Epithelial cell of prostate (primary cell): ENCODE data around the gene PCDHB11.
"Not testable (repeated sequence)": the region's sequence is repeated elsewhere in the genome, so short reads cannot be mapped to it uniquely, and the experiment has no call there.

Source experiments
- DNase-seq: peaks from one replicate; pipeline ENCODE4 v3.0.0-alpha.2; 2011; ENCODE audit warnings: low read depth, low spot score
- H3K27ac ChIP-seq: fragments of 450-650 bp; 2 replicates; pipeline ENCODE4 v1.5.1; 2017; ENCODE audit warnings: mild to moderate bottlenecking

Gene PCDHB11

DNA sequence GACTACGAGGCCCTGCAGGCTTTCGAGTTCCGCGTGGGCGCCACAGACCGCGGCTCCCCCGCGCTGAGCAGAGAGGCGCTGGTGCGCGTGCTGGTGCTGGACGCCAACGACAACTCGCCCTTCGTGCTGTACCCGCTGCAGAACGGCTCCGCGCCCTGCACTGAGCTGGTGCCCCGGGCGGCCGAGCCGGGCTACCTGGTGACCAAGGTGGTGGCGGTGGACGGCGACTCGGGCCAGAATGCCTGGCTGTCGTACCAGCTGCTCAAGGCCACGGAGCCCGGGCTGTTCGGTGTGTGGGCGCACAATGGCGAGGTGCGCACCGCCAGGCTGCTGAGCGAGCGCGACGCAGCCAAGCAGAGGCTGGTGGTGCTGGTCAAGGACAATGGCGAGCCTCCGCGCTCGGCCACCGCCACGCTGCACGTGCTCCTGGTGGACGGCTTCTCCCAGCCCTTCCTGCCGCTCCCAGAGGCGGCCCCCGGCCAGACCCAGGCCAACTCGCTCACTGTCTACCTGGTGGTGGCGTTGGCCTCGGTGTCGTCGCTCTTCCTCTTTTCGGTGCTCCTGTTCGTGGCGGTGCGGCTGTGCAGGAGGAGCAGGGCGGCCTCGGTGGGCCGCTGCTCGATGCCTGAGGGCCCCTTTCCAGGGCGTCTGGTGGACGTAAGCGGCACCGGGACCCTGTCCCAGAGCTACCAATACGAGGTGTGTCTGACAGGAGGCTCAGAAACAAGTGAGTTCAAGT is 15.1 kb upstream of the PCDHB11 start:
- DNase-seq, H3K27ac ChIP-seq: not testable (repeated sequence)

DNA sequence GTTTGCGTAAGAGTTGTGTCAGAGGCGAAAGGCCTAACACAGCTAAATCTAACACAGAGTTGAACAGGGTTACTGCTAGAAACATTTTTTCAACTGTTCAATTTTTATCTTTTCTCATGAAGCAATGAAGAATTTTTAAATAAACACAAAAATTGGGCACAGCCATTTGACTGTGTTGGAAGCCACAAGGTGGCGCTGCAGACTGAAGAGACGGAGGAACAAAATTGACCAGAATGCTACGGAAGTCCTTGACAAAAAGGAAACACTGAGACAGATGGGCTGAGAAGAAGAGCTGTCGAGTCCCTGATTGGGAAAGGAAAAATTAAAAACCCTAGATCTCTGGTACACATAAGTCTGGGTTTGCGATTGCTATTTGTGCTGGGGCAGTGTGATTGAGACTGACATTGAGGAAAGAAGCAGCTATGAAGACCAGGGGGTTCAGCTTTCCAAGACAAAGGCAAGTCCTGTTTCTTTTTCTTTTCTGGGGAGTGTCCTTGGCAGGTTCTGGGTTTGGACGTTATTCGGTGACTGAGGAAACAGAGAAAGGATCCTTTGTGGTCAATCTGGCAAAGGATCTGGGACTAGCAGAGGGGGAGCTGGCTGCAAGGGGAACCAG is 12.4 kb upstream of the PCDHB11 start, which contains the start of gene PCDHB9:
Gene PCDHB9, plus strand, starts transcription at position 265 of the 616 bp plus-strand sequence. Its CDS starts 158 bp downstream, at position 423.
- DNase-seq = no peak
- no peak within 1 kb of the TSS for H3K27ac ChIP-seq

DNA sequence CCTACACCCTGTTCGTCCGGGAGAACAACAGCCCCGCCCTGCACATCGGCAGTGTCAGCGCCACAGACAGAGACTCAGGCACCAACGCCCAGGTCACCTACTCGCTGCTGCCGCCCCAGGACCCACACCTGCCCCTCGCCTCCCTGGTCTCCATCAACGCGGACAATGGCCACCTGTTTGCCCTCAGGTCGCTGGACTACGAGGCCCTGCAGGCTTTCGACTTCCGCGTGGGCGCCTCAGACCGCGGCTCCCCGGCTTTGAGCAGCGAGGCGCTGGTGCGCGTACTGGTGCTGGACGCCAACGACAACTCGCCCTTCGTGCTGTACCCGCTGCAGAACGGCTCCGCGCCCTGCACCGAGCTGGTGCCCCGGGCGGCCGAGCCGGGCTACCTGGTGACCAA is 10.7 kb upstream of the PCDHB11 start:
- not testable (repeated sequence) for DNase-seq

DNA sequence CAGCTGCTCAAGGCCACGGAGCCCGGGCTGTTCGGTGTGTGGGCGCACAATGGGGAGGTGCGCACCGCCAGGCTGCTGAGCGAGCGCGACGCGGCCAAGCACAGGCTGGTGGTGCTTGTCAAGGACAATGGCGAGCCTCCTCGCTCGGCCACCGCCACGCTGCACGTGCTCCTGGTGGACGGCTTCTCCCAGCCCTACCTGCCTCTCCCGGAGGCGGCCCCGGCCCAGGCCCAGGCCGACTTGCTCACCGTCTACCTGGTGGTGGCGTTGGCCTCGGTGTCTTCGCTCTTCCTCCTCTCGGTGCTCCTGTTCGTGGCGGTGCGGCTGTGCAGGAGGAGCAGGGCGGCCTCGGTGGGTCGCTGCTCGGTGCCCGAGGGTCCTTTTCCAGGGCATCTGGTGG is 10.3 kb upstream of the PCDHB11 start:
- not testable (repeated sequence) for DNase-seq

More for the DNA sequence above, 10.7 kb upstream of the PCDHB11 start:
- not testable (repeated sequence) for H3K27ac ChIP-seq

DNA sequence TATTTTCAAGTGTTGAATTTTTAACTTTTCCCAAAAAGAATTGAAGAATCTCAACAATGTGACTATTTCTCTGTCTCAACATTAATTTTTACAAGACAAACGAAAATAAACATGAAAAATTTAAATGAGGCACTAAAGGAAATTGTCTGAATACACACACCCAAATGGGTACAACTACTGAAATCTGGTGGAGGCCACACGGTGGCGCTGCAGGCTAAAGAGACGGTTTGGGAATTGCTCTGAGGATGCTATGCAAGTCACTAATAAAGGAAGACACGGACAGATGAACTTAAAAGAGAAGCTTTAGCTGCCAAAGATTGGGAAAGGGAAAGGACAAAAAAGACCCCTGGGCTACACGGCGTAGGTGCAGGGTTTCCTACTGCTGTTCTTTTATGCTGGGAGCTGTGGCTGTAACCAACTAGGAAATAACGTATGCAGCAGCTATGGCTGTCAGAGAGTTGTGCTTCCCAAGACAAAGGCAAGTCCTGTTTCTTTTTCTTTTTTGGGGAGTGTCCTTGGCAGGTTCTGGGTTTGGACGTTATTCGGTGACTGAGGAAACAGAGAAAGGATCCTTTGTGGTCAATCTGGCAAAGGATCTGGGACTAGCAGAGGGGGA is 7.2 kb upstream of the PCDHB11 start, which contains the start of gene PCDHB10:
Gene PCDHB10, plus strand, starts transcription at position 244 of the 616 bp plus-strand sequence. Its CDS starts 200 bp downstream, at position 444.
- no peak within 1 kb of the TSS for H3K27ac ChIP-seq
- DNase-seq = no peak

More for the DNA sequence above, 10.3 kb upstream of the PCDHB11 start:
- not testable (repeated sequence) for H3K27ac ChIP-seq

DNA sequence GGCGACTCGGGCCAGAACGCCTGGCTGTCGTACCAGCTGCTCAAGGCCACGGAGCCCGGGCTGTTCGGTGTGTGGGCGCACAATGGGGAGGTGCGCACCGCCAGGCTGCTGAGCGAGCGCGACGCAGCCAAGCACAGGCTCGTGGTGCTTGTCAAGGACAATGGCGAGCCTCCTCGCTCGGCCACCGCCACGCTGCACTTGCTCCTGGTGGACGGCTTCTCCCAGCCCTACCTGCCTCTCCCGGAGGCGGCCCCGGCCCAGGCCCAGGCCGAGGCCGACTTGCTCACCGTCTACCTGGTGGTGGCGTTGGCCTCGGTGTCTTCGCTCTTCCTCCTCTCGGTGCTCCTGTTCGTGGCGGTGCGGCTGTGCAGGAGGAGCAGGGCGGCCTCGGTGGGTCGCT is 5.1 kb upstream of the PCDHB11 start:
- not testable (repeated sequence) for DNase-seq, H3K27ac ChIP-seq

DNA sequence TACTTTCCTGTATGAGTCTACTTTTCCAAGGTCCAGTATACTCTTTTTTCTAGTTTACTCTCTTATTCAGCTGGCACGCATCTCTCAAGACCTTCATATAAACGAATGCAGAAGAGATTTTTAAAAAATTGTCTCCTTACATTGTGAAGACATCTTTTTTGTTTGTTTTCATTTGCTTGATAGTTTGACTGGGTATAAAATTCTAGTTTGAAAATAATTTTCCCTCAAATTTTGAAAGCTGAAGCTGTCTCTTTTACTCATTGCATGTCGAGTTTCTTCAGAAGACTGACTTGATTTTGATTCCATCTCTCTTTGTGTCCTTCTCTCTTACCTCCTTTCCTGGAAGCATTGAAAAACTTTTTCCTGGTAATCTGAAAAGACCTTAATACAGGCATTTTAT is 3.1 kb upstream of the PCDHB11 start:
- no peak for DNase-seq
- H3K27ac ChIP-seq = no peak overlapping the region

DNA sequence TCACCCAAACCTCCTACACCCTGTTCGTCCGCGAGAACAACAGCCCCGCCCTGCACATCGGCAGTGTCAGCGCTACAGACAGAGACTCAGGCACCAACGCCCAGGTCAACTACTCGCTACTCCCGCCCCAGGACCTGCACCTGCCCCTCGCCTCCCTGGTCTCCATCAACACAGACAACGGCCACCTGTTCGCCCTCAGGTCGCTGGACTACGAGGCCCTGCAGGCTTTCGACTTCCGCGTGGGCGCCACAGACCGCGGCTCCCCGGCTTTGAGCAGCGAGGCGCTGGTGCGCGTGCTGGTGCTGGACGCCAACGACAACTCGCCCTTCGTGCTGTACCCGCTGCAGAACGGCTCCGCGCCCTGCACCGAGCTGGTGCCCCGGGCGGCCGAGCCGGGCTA is 1.7 kb downstream of the PCDHB11 start:
- not testable (repeated sequence) for DNase-seq, H3K27ac ChIP-seq

DNA sequence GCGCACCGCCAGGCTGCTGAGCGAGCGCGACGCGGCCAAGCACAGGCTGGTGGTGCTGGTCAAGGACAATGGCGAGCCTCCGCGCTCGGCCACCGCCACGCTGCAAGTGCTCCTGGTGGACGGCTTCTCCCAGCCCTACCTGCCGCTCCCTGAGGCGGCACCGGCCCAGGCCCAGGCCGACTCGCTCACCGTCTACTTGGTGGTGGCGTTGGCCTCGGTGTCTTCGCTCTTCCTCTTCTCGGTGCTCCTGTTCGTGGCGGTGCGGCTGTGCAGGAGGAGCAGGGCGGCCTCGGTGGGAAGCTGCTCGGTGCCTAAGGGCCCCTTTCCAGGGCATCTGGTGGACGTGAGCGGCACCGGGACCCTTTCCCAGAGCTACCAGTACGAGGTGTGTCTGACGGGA is 2.2 kb downstream of the PCDHB11 start:
- not testable (repeated sequence) for H3K27ac ChIP-seq, DNase-seq

DNA sequence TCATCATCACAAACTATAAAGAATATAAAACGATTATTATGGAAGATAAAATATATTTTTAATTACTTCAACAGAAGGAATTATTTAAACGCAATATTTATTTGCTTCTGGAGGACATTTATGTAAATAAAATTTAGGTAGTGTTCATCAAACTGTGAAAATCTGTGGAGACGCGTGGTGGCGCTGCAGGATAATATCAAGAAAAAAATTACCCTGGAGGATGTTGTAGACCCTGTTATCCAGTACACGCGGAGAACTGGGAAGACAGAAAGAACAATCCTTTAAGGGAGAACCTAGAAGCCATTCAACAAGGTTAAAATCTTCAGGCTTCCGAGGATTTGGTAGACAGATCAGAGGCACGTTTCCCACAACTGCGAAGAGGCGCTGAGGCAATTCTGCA is 9.1 kb downstream of the PCDHB11 start, which contains the start of gene PCDHB12:
Gene PCDHB12, plus strand, starts transcription at position 242 of the 400 bp plus-strand sequence. CDS start 189 bp downstream, outside the sequence.
- no peak within 1 kb of the TSS for H3K27ac ChIP-seq
- no peak for DNase-seq

DNA sequence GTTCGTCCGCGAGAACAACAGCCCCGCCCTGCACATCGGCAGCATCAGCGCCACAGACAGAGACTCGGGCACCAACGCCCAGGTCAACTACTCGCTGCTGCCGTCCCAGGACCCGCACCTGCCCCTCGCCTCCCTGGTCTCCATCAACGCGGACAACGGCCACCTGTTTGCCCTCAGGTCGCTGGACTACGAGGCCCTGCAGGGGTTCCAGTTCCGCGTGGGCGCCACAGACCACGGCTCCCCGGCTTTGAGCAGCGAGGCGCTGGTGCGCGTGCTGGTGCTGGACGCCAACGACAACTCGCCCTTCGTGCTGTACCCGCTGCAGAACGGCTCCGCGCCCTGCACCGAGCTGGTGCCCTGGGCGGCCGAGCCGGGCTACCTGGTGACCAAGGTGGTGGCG is 10.9 kb downstream of the PCDHB11 start:
- H3K27ac ChIP-seq, DNase-seq: not testable (repeated sequence)

DNA sequence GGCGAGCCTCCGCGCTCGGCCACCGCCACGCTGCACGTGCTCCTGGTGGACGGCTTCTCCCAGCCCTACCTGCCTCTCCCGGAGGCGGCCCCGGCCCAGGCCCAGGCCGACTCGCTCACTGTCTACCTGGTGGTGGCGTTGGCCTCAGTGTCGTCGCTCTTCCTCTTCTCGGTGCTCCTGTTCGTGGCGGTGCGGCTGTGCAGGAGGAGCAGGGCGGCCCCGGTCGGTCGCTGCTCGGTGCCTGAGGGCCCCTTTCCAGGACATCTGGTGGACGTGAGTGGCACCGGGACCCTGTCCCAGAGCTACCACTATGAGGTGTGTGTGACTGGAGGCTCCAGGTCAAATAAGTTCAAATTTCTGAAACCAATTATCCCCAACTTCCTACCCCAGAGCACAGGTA is 11.4 kb downstream of the PCDHB11 start:
- not testable (repeated sequence) for H3K27ac ChIP-seq, DNase-seq

DNA sequence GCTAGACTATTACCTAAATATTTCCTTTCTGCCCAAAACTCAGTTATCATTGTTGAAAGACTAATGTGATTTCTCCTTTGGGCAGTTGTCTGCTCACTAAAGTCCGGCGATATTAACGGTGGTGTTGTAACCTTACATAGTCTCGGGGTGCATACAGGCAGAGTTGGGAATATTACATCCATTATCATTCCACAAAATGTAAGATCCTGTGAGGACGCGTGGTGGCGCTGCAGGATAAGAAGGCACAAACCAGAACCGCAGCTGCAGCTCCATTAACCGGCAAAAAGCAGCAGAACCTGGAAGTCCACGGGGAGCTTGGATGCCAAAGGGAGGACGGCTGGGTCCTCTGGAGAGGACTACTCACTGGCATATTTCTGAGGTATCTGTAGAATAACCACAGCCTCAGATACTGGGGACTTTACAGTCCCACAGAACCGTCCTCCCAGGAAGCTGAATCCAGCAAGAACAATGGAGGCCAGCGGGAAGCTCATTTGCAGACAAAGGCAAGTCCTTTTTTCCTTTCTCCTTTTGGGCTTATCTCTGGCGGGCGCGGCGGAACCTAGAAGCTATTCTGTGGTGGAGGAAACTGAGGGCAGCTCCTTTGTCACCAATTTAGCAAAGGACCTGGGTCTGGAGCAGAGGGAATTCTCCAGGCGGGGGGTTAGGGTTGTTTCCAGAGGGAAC is 14.4 kb downstream of the PCDHB11 start, which contains the start of gene PCDHB13:
Gene PCDHB13, plus strand, starts transcription at position 264 of the 684 bp plus-strand sequence. Its CDS starts 205 bp downstream, at position 469.
- H3K27ac ChIP-seq, DNase-seq: not testable (repeated sequence)

DNA sequence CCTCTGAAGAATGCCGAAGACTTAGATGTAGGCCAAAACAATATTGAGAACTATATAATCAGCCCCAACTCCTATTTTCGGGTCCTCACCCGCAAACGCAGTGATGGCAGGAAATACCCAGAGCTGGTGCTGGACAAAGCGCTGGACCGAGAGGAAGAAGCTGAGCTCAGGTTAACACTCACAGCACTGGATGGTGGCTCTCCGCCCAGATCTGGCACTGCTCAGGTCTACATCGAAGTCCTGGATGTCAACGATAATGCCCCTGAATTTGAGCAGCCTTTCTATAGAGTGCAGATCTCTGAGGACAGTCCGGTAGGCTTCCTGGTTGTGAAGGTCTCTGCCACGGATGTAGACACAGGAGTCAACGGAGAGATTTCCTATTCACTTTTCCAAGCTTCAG is 15.2 kb downstream of the PCDHB11 start:
- not testable (repeated sequence) for H3K27ac ChIP-seq, DNase-seq

DNA sequence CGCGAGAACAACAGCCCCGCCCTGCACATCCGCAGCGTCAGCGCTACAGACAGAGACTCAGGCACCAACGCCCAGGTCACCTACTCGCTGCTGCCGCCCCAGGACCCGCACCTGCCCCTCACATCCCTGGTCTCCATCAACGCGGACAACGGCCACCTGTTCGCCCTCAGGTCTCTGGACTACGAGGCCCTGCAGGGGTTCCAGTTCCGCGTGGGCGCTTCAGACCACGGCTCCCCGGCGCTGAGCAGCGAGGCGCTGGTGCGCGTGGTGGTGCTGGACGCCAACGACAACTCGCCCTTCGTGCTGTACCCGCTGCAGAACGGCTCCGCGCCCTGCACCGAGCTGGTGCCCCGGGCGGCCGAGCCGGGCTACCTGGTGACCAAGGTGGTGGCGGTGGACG is 16.1 kb downstream of the PCDHB11 start:
- DNase-seq, H3K27ac ChIP-seq: not testable (repeated sequence)

DNA sequence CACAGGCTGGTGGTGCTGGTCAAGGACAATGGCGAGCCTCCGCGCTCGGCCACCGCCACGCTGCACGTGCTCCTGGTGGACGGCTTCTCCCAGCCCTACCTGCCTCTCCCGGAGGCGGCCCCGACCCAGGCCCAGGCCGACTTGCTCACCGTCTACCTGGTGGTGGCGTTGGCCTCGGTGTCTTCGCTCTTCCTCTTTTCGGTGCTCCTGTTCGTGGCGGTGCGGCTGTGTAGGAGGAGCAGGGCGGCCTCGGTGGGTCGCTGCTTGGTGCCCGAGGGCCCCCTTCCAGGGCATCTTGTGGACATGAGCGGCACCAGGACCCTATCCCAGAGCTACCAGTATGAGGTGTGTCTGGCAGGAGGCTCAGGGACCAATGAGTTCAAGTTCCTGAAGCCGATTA is 16.6 kb downstream of the PCDHB11 start:
- not testable (repeated sequence) for H3K27ac ChIP-seq

DNA sequence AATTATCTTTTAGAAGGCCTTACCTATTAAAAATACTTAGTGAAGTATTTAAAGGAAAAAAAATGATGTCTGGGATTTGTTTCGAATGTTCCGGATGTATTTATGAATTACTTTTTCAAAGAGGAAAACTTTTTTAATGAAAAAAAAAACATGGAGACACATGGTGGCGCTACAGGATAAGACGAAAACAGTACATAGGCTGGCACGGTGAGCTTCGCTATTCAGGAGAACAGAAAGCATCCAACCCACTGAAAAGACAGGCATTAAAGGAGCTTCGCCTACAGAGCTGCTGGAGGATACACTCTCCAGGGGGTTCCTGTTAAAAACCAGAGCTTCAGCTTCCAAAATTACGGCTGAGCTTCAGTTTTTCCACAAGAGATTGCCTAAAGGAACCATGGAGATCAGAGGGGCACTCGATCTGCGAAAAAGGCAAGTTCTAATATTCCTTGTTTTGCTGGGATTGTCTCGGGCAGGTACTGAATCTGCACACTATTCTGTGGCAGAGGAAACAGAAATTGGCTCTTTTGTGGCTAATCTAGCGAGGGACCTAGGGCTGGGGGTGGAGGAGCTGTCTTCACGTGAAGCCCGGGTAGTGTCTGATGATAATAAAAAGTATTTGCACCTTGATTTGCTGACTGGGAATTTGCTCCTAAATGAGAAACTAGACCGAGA is 23.8 kb downstream of the PCDHB11 start, which contains the start of gene PCDHB14:
Gene PCDHB14, plus strand, starts transcription at position 232 of the 672 bp plus-strand sequence. Its CDS starts 163 bp downstream, at position 395.
- no peak within 1 kb of the TSS for H3K27ac ChIP-seq
- DNase-seq = no peak

More for the DNA sequence above, 16.6 kb downstream of the PCDHB11 start:
- not testable (repeated sequence) for DNase-seq

DNA sequence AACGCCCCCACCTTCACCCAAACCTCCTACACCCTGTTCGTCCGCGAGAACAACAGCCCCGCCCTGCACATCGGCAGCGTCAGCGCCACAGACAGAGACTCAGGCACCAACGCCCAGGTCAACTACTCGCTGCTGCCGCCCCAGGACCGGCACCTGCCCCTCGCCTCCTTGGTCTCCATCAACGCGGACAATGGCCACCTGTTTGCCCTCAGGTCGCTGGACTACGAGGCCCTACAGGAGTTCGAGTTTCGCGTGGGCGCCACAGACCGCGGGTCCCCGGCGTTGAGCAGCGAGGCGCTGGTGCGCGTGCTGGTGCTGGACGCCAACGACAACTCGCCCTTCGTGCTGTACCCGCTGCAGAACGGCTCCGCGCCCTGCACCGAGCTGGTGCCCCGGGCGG is 25.4 kb downstream of the PCDHB11 start:
- H3K27ac ChIP-seq, DNase-seq: not testable (repeated sequence)

DNA sequence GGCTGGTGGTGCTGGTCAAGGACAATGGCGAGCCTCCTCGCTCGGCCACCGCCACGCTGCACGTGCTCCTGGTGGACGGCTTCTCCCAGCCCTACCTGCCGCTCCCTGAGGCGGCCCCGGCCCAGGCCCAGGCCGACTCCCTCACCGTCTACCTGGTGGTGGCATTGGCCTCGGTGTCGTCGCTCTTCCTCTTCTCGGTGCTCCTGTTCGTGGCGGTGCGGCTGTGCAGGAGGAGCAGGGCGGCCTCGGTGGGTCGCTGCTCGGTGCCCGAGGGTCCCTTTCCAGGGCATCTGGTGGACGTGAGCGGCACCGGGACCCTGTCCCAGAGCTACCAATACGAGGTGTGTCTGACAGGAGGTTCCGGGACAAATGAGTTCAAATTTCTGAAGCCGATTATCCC is 26.0 kb downstream of the PCDHB11 start:
- DNase-seq, H3K27ac ChIP-seq: not testable (repeated sequence)
